Stimulated activated naive CD8-positive, alpha-beta T cell treated with anti-CD3 and anti-CD28 coated beads, Interleukin-15, Interleukin-2, amounts not matched to agents 100 ng/mL and 50 ng/mL, for 24 hours (primary cell): Measurements from ENCODE around the gene CCDC178.
"Not testable (repeated sequence)": the region's sequence is repeated elsewhere in the genome, so short reads cannot be mapped to it uniquely, and the experiment has no call there.

ENCODE experiments used
- H3K27ac Mint-ChIP-seq: one replicate; pipeline ENCODE4 v1.8.0; 2021; ENCODE audit warnings: mild to moderate bottlenecking, mixed read lengths
- H3K27me3 Mint-ChIP-seq: one replicate; pipeline ENCODE4 v1.8.0; 2021; ENCODE audit warnings: mixed read lengths
- H3K36me3 Mint-ChIP-seq: one replicate; pipeline ENCODE4 v1.8.0; 2021; ENCODE audit warnings: low read depth, mixed read lengths
- H3K4me1 Mint-ChIP-seq: one replicate; pipeline ENCODE4 v1.8.0; 2021; ENCODE audit warnings: low read depth, mixed read lengths
- H3K4me3 Mint-ChIP-seq: one replicate; pipeline ENCODE4 v1.8.0; 2021; ENCODE audit warnings: mild to moderate bottlenecking, mixed read lengths
- H3K9me3 Mint-ChIP-seq: one replicate; pipeline ENCODE4 v1.8.0; 2021; ENCODE audit warnings: mixed read lengths

Gene CCDC178

DNA sequence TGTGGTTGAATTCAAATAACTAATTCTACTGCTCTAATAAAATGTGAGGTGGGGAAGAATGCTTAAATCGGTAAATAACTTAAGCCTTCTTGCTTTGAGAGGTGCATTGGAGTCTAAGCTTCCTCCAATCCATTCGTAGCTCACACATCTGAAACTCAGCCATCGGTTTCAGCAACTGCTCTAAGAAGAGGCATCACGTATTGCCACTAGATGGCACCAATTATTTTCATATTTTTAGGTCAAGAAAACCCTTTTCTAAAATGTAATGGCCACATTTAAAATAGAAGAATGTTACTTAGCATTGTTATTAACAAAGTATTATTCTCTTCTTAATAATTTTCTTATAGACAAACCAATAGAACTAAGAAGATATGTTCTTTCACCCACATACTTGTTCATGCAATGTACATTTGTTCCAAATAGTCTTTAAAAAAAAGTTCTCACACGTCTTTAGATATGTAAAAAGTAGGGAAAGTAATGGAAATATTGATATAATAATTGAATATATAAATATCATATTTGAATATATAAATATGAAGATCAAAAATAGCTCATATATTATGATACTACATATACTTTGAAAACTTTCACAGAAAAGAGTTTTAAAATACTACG, 229.8 kb downstream of the CCDC178 start:
- Mint-ChIP-seq H3K4me3 (no peak overlapping the region), H3K27me3 (no peaks in the 10 kb centered on the region), H3K36me3 (no peaks in the 10 kb centered on the region), H3K27ac (no peak overlapping the region), H3K9me3 (no peaks in the 10 kb centered on the region), H3K4me1 (no peaks in the 10 kb centered on the region)

- Mint-ChIP-seq H3K4me3 (no peak overlapping the region), H3K27me3 (peaks cover 9% of the 10 kb centered on the region), H3K36me3 (no peaks in the 10 kb centered on the region), H3K9me3 (peaks cover 5% of the 10 kb centered on the region), H3K4me1 (no peaks in the 10 kb centered on the region), H3K27ac (no peak overlapping the region)
These were observed 234.7 kb downstream of the CCDC178 start for GRCh38 chr18:33205777-33206176.

- H3K9me3 Mint-ChIP-seq, result peaks cover 5% of the 10 kb centered on the region
- no peak overlapping the region for H3K4me3 Mint-ChIP-seq
These were observed 239.0 kb downstream of the CCDC178 start for GRCh38 chr18:33201509-33201926.

GRCh38 chr18:33195795-33196194, 244.7 kb downstream of the CCDC178 start:
- Mint-ChIP-seq H3K4me1 (no peaks in the 10 kb centered on the region), H3K27ac (no peak overlapping the region), H3K9me3 (no peaks in the 10 kb centered on the region), H3K36me3 (no peaks in the 10 kb centered on the region), H3K27me3 (no peaks in the 10 kb centered on the region), H3K4me3 (no peak overlapping the region)

More at GRCh38 chr18:33201509-33201926, 239.0 kb downstream of the CCDC178 start:
- Mint-ChIP-seq H3K27ac (no peak overlapping the region), H3K4me1 (no peaks in the 10 kb centered on the region), H3K27me3 (peaks cover 9% of the 10 kb centered on the region), H3K36me3 (no peaks in the 10 kb centered on the region)

GRCh38 chr18:33194793-33195192, 245.7 kb downstream of the CCDC178 start:
- no peaks in the 10 kb centered on the region for H3K9me3 Mint-ChIP-seq
- no peaks in the 10 kb centered on the region for H3K27me3 Mint-ChIP-seq
- H3K4me1 Mint-ChIP-seq, result no peaks in the 10 kb centered on the region
- H3K4me3 Mint-ChIP-seq, result no peak overlapping the region
- H3K27ac Mint-ChIP-seq, result no peak overlapping the region
- H3K36me3 Mint-ChIP-seq, result no peaks in the 10 kb centered on the region

GRCh38 chr18:33184958-33185357, 255.6 kb downstream of the CCDC178 start:
- peaks cover 7% of the 10 kb centered on the region for H3K9me3 Mint-ChIP-seq
- H3K27me3 Mint-ChIP-seq, result no peaks in the 10 kb centered on the region
- H3K4me3 Mint-ChIP-seq, result no peak overlapping the region
- no peaks in the 10 kb centered on the region for H3K4me1 Mint-ChIP-seq
- H3K36me3 Mint-ChIP-seq, result no peaks in the 10 kb centered on the region
- H3K27ac Mint-ChIP-seq, result no peak overlapping the region

- Mint-ChIP-seq H3K4me3 (no peak overlapping the region), H3K9me3 (peaks cover 7% of the 10 kb centered on the region), H3K27me3 (no peaks in the 10 kb centered on the region), H3K4me1 (no peaks in the 10 kb centered on the region), H3K36me3 (no peaks in the 10 kb centered on the region), H3K27ac (no peak overlapping the region)
These were observed 256.3 kb downstream of the CCDC178 start for GRCh38 chr18:33184175-33184574.

DNA sequence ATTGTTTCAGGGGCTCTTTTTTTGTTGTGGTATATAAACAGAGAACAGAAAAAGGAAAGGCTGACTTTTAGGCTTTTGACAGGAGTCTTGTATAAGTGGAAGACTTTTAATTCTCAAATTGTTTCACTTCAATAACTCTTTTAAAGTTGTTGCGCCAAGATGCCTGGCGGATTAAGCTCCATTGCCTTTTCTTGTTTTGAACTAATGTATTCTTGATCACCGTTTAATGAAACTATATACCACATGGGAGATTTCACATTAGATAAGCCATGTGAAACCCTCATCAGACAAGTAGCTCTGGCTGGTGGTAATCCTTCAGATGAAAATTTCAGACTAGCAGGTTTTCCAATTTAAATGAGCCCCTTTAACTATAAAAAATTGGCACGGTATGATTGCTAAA, 257.4 kb downstream of the CCDC178 start:
- Mint-ChIP-seq H3K9me3 (peaks cover 7% of the 10 kb centered on the region), H3K36me3 (no peaks in the 10 kb centered on the region), H3K4me1 (no peaks in the 10 kb centered on the region), H3K27ac (no peak overlapping the region), H3K27me3 (no peaks in the 10 kb centered on the region), H3K4me3 (no peak overlapping the region)

DNA sequence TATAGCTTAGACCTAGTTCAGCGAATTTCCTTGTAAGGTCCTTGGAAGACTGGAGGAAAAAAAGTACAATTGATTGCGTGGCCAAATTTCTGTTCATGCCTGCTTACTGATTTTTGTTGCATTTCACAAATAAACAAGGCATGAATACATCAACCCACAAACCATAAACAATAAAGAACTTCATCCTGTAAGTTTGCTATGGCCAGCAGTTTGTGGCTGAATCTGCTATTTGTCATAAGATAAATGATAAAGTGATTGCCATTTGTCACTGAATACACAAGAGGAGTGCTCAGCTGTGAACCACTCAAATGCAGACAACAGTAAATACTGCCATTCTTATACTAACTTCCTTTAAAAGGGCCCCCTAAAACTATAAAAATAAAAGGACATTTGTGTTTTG, 259.5 kb downstream of the CCDC178 start:
- H3K27me3 Mint-ChIP-seq, result no peaks in the 10 kb centered on the region
- no peaks in the 10 kb centered on the region for H3K4me1 Mint-ChIP-seq
- no peaks in the 10 kb centered on the region for H3K36me3 Mint-ChIP-seq
- H3K4me3 Mint-ChIP-seq, result no peak overlapping the region
- H3K9me3 Mint-ChIP-seq, result no peaks in the 10 kb centered on the region
- H3K27ac Mint-ChIP-seq, result no peak overlapping the region

DNA sequence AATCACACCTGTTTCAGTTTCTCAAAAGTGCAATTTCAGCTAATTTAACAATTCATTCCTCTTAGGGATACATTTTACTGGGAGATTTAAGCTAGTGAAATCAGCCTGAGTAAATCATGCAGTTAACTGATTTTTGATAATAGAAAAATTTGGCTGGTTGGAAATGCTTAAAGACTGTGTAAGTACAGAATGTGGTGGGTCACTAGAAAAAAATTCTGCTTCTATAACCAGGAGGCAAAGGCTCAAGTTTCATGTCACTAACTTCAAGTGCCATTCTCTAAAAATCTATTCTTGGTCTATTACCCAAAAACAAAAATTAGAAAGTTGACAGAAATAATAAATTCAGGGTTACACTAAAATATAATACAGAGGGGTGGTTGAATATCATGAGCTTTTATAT, 271.3 kb downstream of the CCDC178 start:
- Mint-ChIP-seq H3K4me1 (no peaks in the 10 kb centered on the region), H3K27me3 (no peaks in the 10 kb centered on the region), H3K4me3 (no peak overlapping the region), H3K9me3 (peaks cover 5% of the 10 kb centered on the region), H3K27ac (no peak overlapping the region), H3K36me3 (no peaks in the 10 kb centered on the region)

DNA sequence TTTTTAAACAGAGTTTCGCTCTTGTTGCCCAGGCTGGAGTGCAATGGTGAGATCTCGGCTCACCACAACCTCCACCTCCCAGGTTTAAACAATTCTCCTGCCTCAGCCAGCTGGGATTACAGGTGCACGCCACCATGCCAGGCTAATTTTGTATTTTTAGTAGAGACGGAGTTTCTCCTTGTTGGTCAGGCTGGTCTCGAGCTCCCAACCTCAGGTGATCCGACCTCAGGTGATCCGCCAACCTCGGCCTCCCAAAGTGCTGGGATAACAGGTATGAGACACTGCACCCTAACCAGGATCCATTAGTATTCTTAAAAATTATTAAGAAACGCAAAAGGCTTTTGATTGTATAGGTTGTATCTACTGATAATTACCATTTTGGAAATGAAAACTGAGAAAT, 276.4 kb downstream of the CCDC178 start:
- not testable (repeated sequence) for H3K27ac Mint-ChIP-seq, H3K9me3 Mint-ChIP-seq, H3K36me3 Mint-ChIP-seq, H3K27me3 Mint-ChIP-seq, H3K4me1 Mint-ChIP-seq, H3K4me3 Mint-ChIP-seq

- Mint-ChIP-seq H3K36me3 (no peaks in the 10 kb centered on the region), H3K27me3 (no peaks in the 10 kb centered on the region), H3K4me3 (no peak overlapping the region), H3K4me1 (no peaks in the 10 kb centered on the region), H3K27ac (no peak overlapping the region), H3K9me3 (peaks cover 7% of the 10 kb centered on the region)
These were observed 279.4 kb downstream of the CCDC178 start for GRCh38 chr18:33161131-33161530.

DNA sequence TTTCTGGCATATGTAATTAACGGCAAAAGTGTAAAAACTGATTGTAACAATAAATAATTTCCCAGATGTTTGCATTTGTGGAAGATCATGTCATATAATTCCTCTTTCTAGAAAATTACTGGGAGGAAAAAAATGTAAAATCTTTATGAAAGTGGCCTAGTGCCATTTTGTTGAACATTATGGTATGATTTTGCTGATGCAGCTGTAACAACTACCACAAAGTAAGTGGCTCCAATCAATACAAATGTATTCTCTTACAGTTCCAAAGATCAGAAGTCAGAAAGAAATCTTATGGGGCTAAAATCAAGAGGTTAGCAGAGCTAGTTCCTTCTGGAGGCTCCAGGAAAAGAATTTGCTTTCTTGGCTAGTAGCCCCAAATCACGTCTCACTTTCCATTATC, 281.4 kb downstream of the CCDC178 start:
- Mint-ChIP-seq H3K9me3 (peaks cover 7% of the 10 kb centered on the region), H3K4me1 (no peaks in the 10 kb centered on the region), H3K27ac (no peak overlapping the region), H3K36me3 (no peaks in the 10 kb centered on the region), H3K4me3 (no peak overlapping the region), H3K27me3 (no peaks in the 10 kb centered on the region)

GRCh38 chr18:33157893-33158292, 282.6 kb downstream of the CCDC178 start:
- H3K36me3 Mint-ChIP-seq, result no peaks in the 10 kb centered on the region
- no peaks in the 10 kb centered on the region for H3K27me3 Mint-ChIP-seq
- H3K9me3 Mint-ChIP-seq, result peaks cover 5% of the 10 kb centered on the region
- H3K4me3 Mint-ChIP-seq, result no peak overlapping the region
- H3K4me1 Mint-ChIP-seq, result no peaks in the 10 kb centered on the region
- H3K27ac Mint-ChIP-seq, result no peak overlapping the region

GRCh38 chr18:33156906-33157470, 283.5 kb downstream of the CCDC178 start:
- Mint-ChIP-seq H3K27ac (no peak overlapping the region), H3K4me1 (no peaks in the 10 kb centered on the region), H3K4me3 (no peak overlapping the region), H3K27me3 (no peaks in the 10 kb centered on the region), H3K36me3 (no peaks in the 10 kb centered on the region), H3K9me3 (peaks cover 3% of the 10 kb centered on the region)

- Mint-ChIP-seq H3K9me3 (peaks cover 3% of the 10 kb centered on the region), H3K27me3 (no peaks in the 10 kb centered on the region), H3K4me3 (no peak overlapping the region), H3K36me3 (no peaks in the 10 kb centered on the region), H3K4me1 (no peaks in the 10 kb centered on the region), H3K27ac (no peak overlapping the region)
These were observed 286.5 kb downstream of the CCDC178 start for GRCh38 chr18:33154049-33154448.
